Measurements from ENCODE around the gene OIT3. TPM values are rescaled to one million over a fixed set of nuclear protein-coding genes. Genes with fewer than 3 reads are reported as not detected.

OIT3 gene
- total RNA-seq, 1 donor from 2014 or later, result not detected

- no peak for DNase-seq
- H3K27me3 ChIP-seq (ENCODE audit: low read depth), result no peaks in the 10 kb centered on the region
- no peak overlapping the region for H3K4me3 ChIP-seq
- TF ChIP-seq CTCF (IDR thresholded peaks at IDR 0.05; ENCODE audit: borderline replicate concordance), result no peak
- intact Hi-C loops (cut with micrococcal nuclease), result no loop called here
- H3K27ac ChIP-seq (replicated peaks), result peak overlapping the region; percentile 41
- no peaks in the 10 kb centered on the region for H3K9me3 ChIP-seq (replicated peaks)
- H3K4me1 ChIP-seq, result peaks cover 38% of the 10 kb centered on the region
- H3K36me3 ChIP-seq, result no peaks in the 10 kb centered on the region
These were observed 58.2 kb downstream of the OIT3 start for GRCh38 chr10:72951760-72952159.

- peaks cover 38% of the 10 kb centered on the region for H3K4me1 ChIP-seq
- no peak overlapping the region for H3K4me3 ChIP-seq
- no peak for DNase-seq
- no peak for TF ChIP-seq CTCF (IDR thresholded peaks at IDR 0.05; ENCODE audit: borderline replicate concordance)
- intact Hi-C loops (cut with micrococcal nuclease), result no loop called here
- no peaks in the 10 kb centered on the region for H3K36me3 ChIP-seq
- peak overlapping the region; percentile 41 for H3K27ac ChIP-seq (replicated peaks)
- no peaks in the 10 kb centered on the region for H3K9me3 ChIP-seq (replicated peaks)
- H3K27me3 ChIP-seq (ENCODE audit: low read depth), result no peaks in the 10 kb centered on the region
These were observed 58.6 kb downstream of the OIT3 start for GRCh38 chr10:72952189-72952588.

- Histone ChIP-seq H3K36me3 (no peaks in the 10 kb centered on the region), H3K27me3 (ENCODE audit: low read depth) (no peaks in the 10 kb centered on the region), H3K4me1 (peaks cover 38% of the 10 kb centered on the region), H3K9me3 (replicated peaks) (no peaks in the 10 kb centered on the region), H3K4me3 (no peak overlapping the region), H3K27ac (replicated peaks) (no peak overlapping the region)
- TF ChIP-seq CTCF (IDR thresholded peaks at IDR 0.05; ENCODE audit: borderline replicate concordance), result no peak
- no peak for DNase-seq
- intact Hi-C loops (cut with micrococcal nuclease), result no loop called here
These were observed 59.2 kb downstream of the OIT3 start for GRCh38 chr10:72952642-72953158.

GRCh38 chr10:72953687-72954086 is 60.1 kb downstream of the OIT3 start:
- intact Hi-C loops (cut with micrococcal nuclease), result no loop called here
- no peaks in the 10 kb centered on the region for H3K9me3 ChIP-seq (replicated peaks)
- peaks cover 38% of the 10 kb centered on the region for H3K4me1 ChIP-seq
- H3K4me3 ChIP-seq, result no peak overlapping the region
- H3K27me3 ChIP-seq (ENCODE audit: low read depth), result no peaks in the 10 kb centered on the region
- H3K36me3 ChIP-seq, result no peaks in the 10 kb centered on the region
- peak overlapping the region; percentile 57 for H3K27ac ChIP-seq (replicated peaks)
- peak; percentile 30 for TF ChIP-seq CTCF (IDR thresholded peaks at IDR 0.05; ENCODE audit: borderline replicate concordance)
- DNase-seq, result no peak

- Histone ChIP-seq H3K27ac (replicated peaks) (peak overlapping the region; percentile 57), H3K4me3 (no peak overlapping the region), H3K36me3 (no peaks in the 10 kb centered on the region), H3K27me3 (ENCODE audit: low read depth) (no peaks in the 10 kb centered on the region), H3K4me1 (peaks cover 38% of the 10 kb centered on the region), H3K9me3 (replicated peaks) (no peaks in the 10 kb centered on the region)
- DNase-seq, result no peak
- intact Hi-C loops (cut with micrococcal nuclease), result no loop called here
- no peak for TF ChIP-seq CTCF (IDR thresholded peaks at IDR 0.05; ENCODE audit: borderline replicate concordance)
These were observed 60.7 kb downstream of the OIT3 start for GRCh38 chr10:72954230-72954595.

Measured in left ventricle myocardium inferior (tissue), 1 donor.